HG02840 (cell line): ENCODE data around the gene RCAN2.

ENCODE experiments used
- ATAC-seq: cut with Tn5 transposase; IDR thresholded peaks from one replicate; pipeline ENCODE4 v1.9.1; 2021; ENCODE audit warnings: mild to moderate bottlenecking, moderate library complexity, moderate number of reproducible peaks; ENCODE audit not compliant: unreplicated experiment, low FRiP score

The RCAN2 gene

GRCh38 chr6:46500382-46500781 lies 9.1 kb upstream of the RCAN2 start:
- no peak for ATAC-seq

DNA sequence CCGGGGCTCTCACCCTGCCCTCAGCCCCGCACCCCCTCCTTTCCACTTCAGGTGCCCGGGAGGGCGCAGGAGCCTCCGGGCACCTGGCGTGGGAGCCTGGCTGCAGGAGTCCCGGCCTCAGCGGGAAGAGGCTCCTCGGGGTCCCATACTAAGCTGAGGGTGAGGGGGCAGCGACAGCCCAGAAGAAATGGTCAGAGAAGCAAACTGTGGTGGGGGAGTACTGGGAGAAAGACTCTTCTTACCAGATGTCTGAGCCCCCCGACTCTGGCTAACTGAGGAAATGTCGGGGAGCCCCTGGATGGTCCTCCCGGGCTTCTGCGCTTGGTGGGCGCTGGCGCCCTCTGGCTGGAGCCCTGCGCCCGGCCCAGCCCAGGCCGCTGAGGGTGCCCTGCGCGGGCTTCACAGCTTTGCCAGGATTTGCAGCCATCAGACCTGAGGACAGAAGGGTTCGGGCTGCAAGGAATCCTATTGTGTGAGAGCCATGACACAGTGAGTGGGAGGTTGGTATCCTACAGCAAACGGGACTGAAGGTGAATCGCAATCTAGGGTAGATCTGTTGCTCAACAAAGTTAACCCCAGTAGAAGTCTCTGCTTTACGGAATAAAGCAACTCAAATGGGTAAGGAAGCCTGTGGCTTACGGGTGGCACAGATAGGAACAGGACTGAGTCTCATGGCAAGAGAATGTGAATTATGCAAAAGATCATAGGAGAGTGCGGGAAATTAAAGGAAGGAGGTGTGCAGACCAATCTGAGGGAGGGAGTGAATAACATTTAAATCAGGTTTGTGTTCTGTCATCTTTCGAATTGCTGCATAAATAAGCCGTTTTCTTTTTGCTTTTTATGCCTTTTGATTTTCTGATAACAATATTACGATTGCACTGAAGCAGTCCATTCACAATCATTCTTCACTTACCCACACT lies 639 bp upstream of the RCAN2 start:
- ATAC-seq, result no peak

DNA sequence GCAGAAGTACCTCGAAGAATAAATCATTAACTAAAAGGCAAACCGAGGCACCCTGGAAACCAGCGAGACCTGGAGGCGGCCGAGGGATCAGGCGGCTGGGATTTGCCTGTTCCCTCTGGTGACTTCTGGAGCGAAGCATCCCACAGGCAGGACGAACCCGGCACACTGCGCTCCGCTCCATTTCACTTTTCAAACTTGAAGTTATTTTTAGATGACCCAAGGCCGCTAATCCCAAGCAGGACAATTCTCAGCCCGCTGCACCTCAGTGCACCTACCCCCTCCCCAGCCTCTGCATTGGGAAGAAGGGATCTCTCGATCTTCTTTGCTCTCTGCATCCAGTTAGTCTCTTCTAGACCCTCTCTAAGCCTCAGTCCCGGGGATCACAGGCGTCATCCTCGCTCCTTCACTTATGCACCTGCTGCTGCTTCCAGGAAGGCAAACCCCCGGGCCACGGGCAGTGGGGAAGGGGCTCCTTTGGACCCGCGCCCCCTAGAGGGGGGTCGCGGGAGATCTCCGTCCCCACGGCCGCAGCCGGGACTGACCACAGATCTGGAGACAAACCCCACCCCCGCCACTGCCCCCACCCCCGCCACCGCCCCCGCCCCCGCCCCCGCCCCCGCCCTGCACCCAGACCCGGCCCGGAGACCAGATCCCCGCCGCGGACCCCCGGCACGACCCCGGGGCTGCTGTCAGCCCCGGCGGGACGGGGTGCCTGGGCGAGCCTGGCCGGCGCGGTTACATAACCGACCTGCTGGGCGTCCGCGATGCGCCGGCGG lies 636 bp downstream of the RCAN2 start:
- ATAC-seq, result no peak

GRCh38 chr6:46486181-46486580 lies 5.1 kb downstream of the RCAN2 start:
- ATAC-seq, result no peak

GRCh38 chr6:46484081-46484820 lies 7.0 kb downstream of the RCAN2 start:
- ATAC-seq, result no peak

GRCh38 chr6:46476301-46476700 lies 14.9 kb downstream of the RCAN2 start:
- ATAC-seq, result no peak

GRCh38 chr6:46473881-46474280 lies 17.4 kb downstream of the RCAN2 start:
- no peak for ATAC-seq

DNA sequence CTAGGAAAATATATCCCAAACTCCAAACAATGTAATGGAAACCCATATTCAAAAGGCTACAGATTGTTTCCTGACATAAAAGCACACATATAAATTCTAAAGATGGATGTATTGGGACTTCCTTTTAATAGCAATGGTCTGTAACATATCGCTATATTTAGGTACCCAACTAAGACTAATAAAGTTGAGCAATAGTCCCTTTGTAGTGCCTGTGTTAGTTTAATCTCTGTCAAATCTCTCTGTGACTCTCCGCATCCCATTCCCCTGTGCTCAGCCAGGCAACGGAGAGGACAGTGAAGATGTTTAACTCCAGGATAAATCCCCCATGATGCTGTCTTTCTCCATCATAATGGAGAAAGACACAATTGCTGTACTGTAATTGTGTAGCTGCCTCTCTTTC lies 19.0 kb downstream of the RCAN2 start:
- no peak for ATAC-seq

DNA sequence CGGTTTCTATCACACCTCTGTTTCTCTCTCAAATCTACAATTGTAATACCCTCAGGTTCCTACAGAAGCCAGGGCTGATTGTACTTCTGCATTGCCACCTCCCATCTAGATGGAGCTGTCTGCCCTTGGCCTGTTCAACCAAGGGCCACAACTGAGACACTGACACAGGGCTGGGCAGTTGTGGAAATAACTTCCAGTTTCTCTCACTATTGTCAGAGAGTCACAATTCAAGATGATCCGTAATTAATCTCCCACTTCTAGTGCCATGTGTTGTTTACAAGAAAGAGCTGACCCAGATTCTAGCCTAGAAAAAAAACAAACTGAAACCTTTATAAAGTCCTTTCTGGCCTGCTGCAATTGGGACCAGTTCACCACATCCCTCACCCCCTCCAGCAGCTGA lies 22.2 kb downstream of the RCAN2 start:
- ATAC-seq, result no peak

DNA sequence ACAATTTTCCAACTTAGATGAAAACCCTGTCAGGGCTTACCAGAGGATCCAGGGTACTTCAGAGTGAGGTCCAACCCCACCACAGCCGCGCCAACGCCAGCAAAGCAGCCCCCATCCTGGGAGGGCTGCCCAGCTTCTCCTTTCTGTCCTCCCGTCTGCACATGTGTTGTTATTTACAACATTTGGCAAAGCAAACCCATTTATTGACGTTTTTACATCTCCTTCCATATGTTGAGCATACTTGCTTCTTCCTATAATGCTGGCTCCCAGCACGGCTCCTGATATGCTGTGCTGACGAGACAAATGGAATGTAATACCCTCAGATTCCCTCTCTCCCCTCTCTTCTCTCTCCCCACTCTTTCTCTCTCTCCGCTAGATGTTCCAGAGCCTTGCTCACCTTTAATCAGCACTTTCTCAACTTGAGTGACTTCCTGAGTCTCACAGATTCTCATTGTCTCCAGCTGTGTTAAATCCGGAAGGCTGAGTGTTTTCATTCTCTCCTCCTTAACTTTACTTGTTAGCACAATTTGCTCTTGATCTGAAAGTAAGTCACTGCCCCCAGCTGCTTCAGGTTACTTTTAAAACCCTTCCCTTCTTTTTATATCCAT lies 22.7 kb downstream of the RCAN2 start:
- no peak for ATAC-seq

DNA sequence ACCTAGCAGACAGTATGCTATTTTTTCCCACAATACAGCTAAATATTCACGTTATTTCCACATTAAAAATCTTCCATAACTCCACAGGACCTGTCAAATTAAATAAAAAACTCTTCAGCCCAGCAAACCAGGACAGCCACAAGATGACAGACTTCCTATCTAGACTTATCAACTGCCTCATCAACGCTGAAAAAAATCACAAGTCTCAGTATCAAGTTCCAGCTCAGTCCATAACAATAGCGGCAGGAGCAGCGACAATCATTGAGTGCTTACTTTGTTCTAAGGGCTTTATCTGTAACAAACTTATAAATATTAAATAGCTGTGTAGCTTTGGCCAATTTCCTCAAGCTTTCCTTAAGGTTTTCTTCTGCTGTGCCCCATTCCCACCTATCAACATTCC lies 24.7 kb downstream of the RCAN2 start:
- no peak for ATAC-seq

GRCh38 chr6:46465294-46466165 lies 25.7 kb downstream of the RCAN2 start:
- ATAC-seq, result no peak

GRCh38 chr6:46456297-46456696 lies 35.0 kb downstream of the RCAN2 start:
- ATAC-seq, result no peak

GRCh38 chr6:46454691-46455090 lies 36.6 kb downstream of the RCAN2 start:
- ATAC-seq, result no peak

- no peak for ATAC-seq
Measured at GRCh38 chr6:46453741-46454316, 37.4 kb downstream of the RCAN2 start.

- no peak for ATAC-seq
Measured at GRCh38 chr6:46453216-46453615, 38.0 kb downstream of the RCAN2 start.

- no peak for ATAC-seq
Measured at GRCh38 chr6:46452312-46452917, 38.8 kb downstream of the RCAN2 start.

GRCh38 chr6:46451343-46451742 lies 39.9 kb downstream of the RCAN2 start:
- ATAC-seq, result no peak
